Sigmoid colon (tissue), 4 donors: Measurements from ENCODE around the gene DYNLT4.

Experiments used
- CTCF ChIP-seq, 4 experiments: fragments of 450-650 bp in 3 of 4; fragments of 200-600 bp in 1 of 4; IDR thresholded peaks; one replicate each; pipeline ENCODE4 v1.5.1; 2016 to 2019; ENCODE audit warnings: antibody characterized with exemption in 4 of 4, mild to moderate bottlenecking in 3 of 4, moderate library complexity in 2 of 4
- EP300 ChIP-seq, 4 donors: sonication (generic); formaldehyde crosslinking; IDR thresholded peaks; one replicate each; pipeline ENCODE4 v1.6.1; 2017; ENCODE audit warnings: antibody characterized with exemption in 4 of 4

- TF ChIP-seq EP300 (IDR thresholded peaks at IDR 0.05), result no peak
- TF ChIP-seq CTCF (IDR thresholded peaks at IDR 0.05), result no peak
Measured at GRCh38 chr1:44851308-44851707, 44.2 kb upstream of the DYNLT4 start.
